AG04449 (cell line): ENCODE data around the gene MRPL27.
"Not testable (repeated sequence)": the region's sequence is repeated elsewhere in the genome, so short reads cannot be mapped to it uniquely, and the experiment has no call there.

ENCODE experiments used
- CTCF ChIA-PET: fragments of 350-600 bp; formaldehyde crosslinking; extraction: SDS; loops from one replicate; lab custom pipeline; 2021; ENCODE audit warnings: antibody characterized with exemption; lab: Yijun Ruan, JAX
- POLR2A ChIA-PET: fragments of 400-600, 350-600 bp; formaldehyde crosslinking; extraction: SDS; loops from one replicate; lab custom pipeline; 2020; ENCODE audit warnings: antibody characterized with exemption, inconsistent platforms; lab: Yijun Ruan, JAX
- DNase-seq: peaks from one replicate; pipeline ENCODE4 v3.0.0-alpha.2; 2010; ENCODE audit warnings: low read depth, low spot score
- H3K4me3 ChIP-seq: 2 replicates; pipeline ENCODE4 v1.5.1; 2011; ENCODE audit warnings: low read depth, mild to moderate bottlenecking, control low read depth, low read length
- TF ChIP-seq, protein P1 (sequence below): IDR thresholded peaks from one replicate; pipeline ENCODE4 v1.5.1; 2011; ENCODE audit warnings: mild to moderate bottlenecking, moderate library complexity, low read length, control low read depth, inconsistent platforms; ENCODE audit not compliant: insufficient read depth; ENCODE audit errors: missing control alignments

Gene MRPL27

DNA sequence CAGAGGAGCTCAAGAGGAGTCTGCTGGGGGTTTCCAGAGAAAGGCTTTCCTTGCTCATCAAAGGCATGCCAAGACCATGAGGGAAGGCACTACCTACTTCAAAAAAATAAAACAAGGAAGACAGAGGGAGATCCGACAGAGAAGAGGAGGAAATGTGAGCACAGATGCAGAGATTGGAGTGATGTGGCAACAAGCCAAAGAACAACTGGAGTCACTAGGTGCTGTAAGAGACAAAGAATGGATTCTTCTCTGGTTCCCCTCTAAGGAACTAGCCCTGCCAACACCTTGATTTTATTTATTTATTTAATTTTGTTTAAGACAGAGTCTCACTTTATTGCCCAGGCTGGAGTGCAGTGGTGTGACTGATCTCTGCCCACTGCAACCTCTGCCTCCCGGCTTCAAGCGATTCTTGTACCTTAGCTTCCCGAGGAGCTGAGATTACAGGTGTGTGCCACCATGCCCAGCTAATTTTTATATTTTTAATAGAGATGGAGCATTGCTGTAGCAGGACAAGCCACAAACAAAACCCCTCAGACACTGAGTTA lies 39.3 kb upstream of the MRPL27 start:
- POLR2A ChIA-PET: no interaction called here
- TF ChIP-seq, protein P1, sequence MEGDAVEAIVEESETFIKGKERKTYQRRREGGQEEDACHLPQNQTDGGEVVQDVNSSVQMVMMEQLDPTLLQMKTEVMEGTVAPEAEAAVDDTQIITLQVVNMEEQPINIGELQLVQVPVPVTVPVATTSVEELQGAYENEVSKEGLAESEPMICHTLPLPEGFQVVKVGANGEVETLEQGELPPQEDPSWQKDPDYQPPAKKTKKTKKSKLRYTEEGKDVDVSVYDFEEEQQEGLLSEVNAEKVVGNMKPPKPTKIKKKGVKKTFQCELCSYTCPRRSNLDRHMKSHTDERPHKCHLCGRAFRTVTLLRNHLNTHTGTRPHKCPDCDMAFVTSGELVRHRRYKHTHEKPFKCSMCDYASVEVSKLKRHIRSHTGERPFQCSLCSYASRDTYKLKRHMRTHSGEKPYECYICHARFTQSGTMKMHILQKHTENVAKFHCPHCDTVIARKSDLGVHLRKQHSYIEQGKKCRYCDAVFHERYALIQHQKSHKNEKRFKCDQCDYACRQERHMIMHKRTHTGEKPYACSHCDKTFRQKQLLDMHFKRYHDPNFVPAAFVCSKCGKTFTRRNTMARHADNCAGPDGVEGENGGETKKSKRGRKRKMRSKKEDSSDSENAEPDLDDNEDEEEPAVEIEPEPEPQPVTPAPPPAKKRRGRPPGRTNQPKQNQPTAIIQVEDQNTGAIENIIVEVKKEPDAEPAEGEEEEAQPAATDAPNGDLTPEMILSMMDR: no peak
- CTCF ChIA-PET: interaction anchor here (12.8 kb wide), 1 partner anchor 15 kb away, joined by 102 read pairs; the partner anchor contains the start of gene LRRC59
- DNase-seq: no peak
- no peak overlapping the region for H3K4me3 ChIP-seq

DNA sequence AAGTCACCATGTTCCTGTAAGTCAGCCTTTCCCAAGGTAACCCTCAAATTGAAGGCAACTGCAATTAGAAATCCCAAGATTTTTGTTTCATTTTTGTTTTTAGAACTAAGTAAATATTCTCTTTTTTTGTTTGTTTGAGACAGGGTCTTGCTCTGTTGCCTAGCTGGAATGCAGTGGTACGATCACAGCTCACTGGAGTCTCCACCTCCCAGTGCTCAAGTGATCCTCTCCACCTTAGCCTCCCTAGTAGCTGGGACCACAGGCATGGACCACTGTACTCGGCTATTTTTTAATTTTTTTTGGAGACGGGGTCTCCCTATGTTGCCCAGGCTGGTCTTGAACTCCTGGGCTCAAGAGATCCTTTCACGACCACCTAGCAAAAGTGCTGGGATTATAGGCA lies 34.9 kb upstream of the MRPL27 start:
- ChIA-PET CTCF (interaction anchor here (12.8 kb wide), 1 partner anchor 11 kb away, joined by 102 read pairs; the partner anchor contains the start of gene LRRC59), POLR2A (no interaction called here)
- no peak for DNase-seq
- H3K4me3 ChIP-seq: no peak overlapping the region
- TF ChIP-seq, protein P1: no peak

DNA sequence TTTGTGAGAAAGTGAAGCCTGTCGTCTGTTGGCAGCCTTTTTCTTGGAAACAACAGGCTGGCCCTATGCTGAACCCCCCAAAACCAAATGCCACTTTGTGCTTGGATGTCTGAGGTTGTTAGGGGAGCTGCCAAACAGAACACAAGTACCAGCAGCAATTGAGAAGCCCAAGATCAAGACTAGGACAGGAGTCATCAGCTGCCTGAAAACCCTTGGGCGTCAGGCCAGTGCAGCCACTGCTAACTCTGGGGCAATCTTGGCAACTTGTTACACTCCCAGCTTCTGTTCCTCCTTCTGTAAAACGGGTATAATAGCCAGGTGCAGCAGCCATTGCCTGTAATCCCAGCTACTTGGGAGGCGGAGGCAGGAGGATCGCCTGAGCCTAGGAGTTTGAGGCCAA lies 33.6 kb upstream of the MRPL27 start:
- ChIA-PET CTCF (interaction anchor here (12.8 kb wide), 1 partner anchor 9 kb away, joined by 102 read pairs; the partner anchor contains the start of gene LRRC59), POLR2A (no interaction called here)
- TF ChIP-seq, protein P1: no peak
- DNase-seq: no peak
- no peak overlapping the region for H3K4me3 ChIP-seq

DNA sequence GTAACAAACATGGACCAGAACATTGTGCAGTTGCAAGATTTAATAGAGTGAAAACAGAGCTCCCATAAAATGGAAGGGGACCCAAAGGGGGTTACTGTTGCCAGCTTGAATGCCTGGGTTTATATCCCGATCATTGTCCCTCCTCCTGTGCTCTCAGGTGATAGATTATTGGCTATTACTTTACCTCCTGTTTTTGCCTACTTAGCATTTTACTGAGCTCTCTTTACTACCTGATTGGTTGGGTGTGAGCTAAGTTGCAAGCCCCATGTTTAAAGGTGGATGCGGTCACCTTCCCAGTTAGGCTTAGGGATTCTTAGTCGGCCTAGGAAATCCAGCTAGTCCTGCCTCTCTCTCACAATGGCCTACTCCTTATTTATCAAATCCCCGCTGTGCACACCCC lies 32.4 kb upstream of the MRPL27 start:
- H3K4me3 ChIP-seq, POLR2A ChIA-PET: not testable (repeated sequence)
- CTCF ChIA-PET: interaction anchor here (1.1 to 12.8 kb wide), 2 partner anchors 8 to 16 kb away, joined by 3 to 102 read pairs; partner anchors contain the start of gene LRRC59

DNA sequence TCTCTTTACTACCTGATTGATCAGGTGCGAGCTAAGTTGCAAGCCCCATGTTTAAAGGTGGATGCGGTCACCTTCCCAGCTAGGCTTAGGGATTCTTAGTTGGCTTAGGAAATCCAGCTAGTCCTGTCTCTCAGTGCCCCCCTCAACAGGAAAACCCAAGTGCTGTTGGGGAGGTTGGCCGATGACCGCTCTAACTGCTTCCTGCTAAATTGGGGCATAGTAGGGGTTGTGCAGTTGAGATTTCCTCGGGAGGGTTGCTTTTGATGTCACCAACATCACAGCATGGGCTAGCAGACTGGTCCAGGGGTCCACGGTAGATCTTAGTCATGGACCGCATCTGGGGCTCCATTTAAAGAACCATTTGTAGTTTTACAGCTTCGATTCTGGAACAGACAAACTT lies 26.6 kb upstream of the MRPL27 start:
- DNase-seq, POLR2A ChIA-PET, H3K4me3 ChIP-seq: not testable (repeated sequence)
- CTCF ChIA-PET: interaction anchor here (1.1 to 6.9 kb wide), 5 partner anchors 12 to 79 kb away, joined by 3 to 139 read pairs (median 38); partner anchors contain the start of genes ACSF2 and RSAD1

More for the DNA sequence above, 32.4 kb upstream of the MRPL27 start:
- DNase-seq: not testable (repeated sequence)

DNA sequence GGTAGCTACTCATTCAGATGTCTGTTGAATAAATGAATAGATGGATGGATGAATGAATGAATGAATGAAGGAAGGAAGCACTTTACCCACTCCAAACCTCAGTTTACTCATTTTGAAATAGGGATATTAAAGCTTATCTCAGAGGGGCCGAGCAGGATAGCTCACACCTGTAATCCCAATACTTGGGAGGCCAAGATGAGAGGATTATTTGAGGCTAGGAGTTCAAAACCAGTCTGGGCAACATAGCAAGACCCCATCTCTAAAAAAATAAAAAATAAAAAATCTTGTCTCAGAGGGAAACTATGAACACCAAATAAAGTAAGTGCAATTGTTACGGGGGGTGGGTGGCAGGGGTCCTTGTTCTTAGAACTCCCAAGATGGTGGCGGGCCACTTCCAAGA lies 25.7 kb upstream of the MRPL27 start:
- POLR2A ChIA-PET, DNase-seq: not testable (repeated sequence)
- CTCF ChIA-PET: interaction anchor here (0.6 to 6.9 kb wide), 13 partner anchors 13 to 260 kb away, joined by 3 to 139 read pairs (median 17); partner anchors contain the start of genes ACSF2, EME1, MRPL27 and RSAD1

DNA sequence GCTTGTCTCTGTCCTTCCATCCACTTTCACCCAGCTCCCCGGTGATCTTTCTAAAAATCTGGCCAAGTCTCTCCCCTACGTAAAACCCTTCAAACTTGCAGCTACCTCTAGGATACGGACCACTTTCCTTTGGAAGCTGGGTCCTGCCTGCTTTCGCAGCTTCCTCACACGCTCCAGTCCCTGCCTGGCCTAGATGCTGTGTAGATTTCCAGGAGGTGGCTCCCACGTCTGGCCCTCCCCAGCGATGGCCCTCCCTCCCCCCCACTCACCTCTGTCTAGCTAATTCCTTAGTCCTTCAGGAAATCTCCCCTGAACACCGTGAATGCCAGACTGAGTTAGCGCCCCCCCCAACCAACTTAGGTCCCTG lies 24.9 kb upstream of the MRPL27 start:
- DNase-seq: no peak
- CTCF ChIA-PET: interaction anchor here (1.0 to 6.9 kb wide), 25 partner anchors 13 to 259 kb away, joined by 3 to 139 read pairs (median 9); partner anchors contain the start of genes ACSF2, CACNA1G, CHAD and EME1
- POLR2A ChIA-PET: interaction anchor here (0.8 to 1.7 kb wide), 3 partner anchors 9 to 114 kb away, joined by 3 to 9 read pairs (median 6); no protein-coding TSS in a partner anchor
- no peak overlapping the region for H3K4me3 ChIP-seq
- TF ChIP-seq, protein P1: no peak

More for the DNA sequence above, 25.7 kb upstream of the MRPL27 start:
- not testable (repeated sequence) for H3K4me3 ChIP-seq
